DOHH2 (cell line): ENCODE results near the gene TEX30.

Experiments used
- EZH2phosphoT487 ChIP-seq: fragments of 200-600 bp; sonication (generic); IDR thresholded peaks from 2 replicates; pipeline ENCODE4 v1.6.1; 2017; ENCODE audit warnings: borderline replicate concordance, mild to moderate bottlenecking, antibody characterized with exemption, low read length, moderate library complexity, mixed read lengths
- TF ChIP-seq, protein P1 (sequence below): fragments of 200-600 bp; sonication (generic); IDR thresholded peaks from one replicate; pipeline ENCODE4 v1.5.1; 2014; ENCODE audit warnings: antibody characterized with exemption, mild to moderate bottlenecking, low read depth, low read length; ENCODE audit not compliant: poor library complexity, severe bottlenecking

- TF ChIP-seq, protein P1, sequence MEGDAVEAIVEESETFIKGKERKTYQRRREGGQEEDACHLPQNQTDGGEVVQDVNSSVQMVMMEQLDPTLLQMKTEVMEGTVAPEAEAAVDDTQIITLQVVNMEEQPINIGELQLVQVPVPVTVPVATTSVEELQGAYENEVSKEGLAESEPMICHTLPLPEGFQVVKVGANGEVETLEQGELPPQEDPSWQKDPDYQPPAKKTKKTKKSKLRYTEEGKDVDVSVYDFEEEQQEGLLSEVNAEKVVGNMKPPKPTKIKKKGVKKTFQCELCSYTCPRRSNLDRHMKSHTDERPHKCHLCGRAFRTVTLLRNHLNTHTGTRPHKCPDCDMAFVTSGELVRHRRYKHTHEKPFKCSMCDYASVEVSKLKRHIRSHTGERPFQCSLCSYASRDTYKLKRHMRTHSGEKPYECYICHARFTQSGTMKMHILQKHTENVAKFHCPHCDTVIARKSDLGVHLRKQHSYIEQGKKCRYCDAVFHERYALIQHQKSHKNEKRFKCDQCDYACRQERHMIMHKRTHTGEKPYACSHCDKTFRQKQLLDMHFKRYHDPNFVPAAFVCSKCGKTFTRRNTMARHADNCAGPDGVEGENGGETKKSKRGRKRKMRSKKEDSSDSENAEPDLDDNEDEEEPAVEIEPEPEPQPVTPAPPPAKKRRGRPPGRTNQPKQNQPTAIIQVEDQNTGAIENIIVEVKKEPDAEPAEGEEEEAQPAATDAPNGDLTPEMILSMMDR = no peak
- no peak for TF ChIP-seq EZH2phosphoT487
These were observed 2.7 kb upstream of the TEX30 start for GRCh38 chr13:102776271-102776670.
